Right lobe of liver (tissue), 6 donors: ENCODE data around the gene PHLDA2. TPM values are rescaled to one million over a fixed set of nuclear protein-coding genes. Genes with fewer than 3 reads are reported as not detected.

Source experiments
- ATAC-seq, 4 donors: fragments of 200-7000 bp; cut with Tn5 transposase; one replicate each; pipeline ENCODE4 v1.9.1; 2020; ENCODE audit warnings: mild to moderate bottlenecking in 4 of 4, moderate library complexity in 4 of 4
- DNase-seq, 3 donors: peaks; one replicate each; pipeline ENCODE4 v3.0.0-alpha.2; 2020
- H3K27ac ChIP-seq, 3 donors: fragments of 200-600 bp; one replicate each; pipeline ENCODE4 v1.8.0; 2022
- H3K27me3 ChIP-seq, 2 donors: fragments of 200-600 bp; one replicate each; pipeline ENCODE4 v1.8.0; 2022
- H3K36me3 ChIP-seq, 4 donors: fragments of 200-600 bp; sonication (generic) in 1 of 4; one replicate each; pipeline versions ENCODE4 v1.5.1 to v1.8.0; 2017 to 2022; ENCODE audit warnings: control low read depth in 1 of 4
- H3K4me1 ChIP-seq, 4 donors: fragments of 200-600 bp; sonication (generic) in 1 of 4; one replicate each; pipeline versions ENCODE4 v1.5.1 to v1.8.0; 2017 to 2022; ENCODE audit warnings: control low read depth in 1 of 4
- H3K4me3 ChIP-seq, 3 donors: fragments of 200-600 bp; one replicate each; pipeline ENCODE4 v1.8.0; 2022
- H3K9me3 ChIP-seq, 4 donors: fragments of 200-600 bp; sonication (generic) in 1 of 4; one replicate each; pipeline versions ENCODE4 v1.5.1 to v1.8.0; 2017 to 2022; ENCODE audit warnings: control low read depth in 1 of 4
- POLR2A ChIP-seq: fragments of 450-650 bp; IDR thresholded peaks from one replicate; pipeline ENCODE4 v1.6.1; 2017; ENCODE audit warnings: antibody characterized with exemption, mild to moderate bottlenecking
- WGBS: methylation state at CpG from one replicate; pipeline ENCODE4 v1.1.6; 2018; ENCODE audit warnings: low coverage, low lambda C conversion rate; ENCODE audit not compliant: insufficient coverage; ENCODE audit errors: missing lambda C conversion rate; 5-methylcytosine and 5-hydroxymethylcytosine counted together
- intact Hi-C, 2 donors: fragments of 100-400 bp; cut with DNase I; formaldehyde crosslinking; loops; one replicate each; pipeline versions ENCODE4 v1.11.2 to v1.14.1; 2022
- total RNA-seq, 6 experiments: library from RNA; depleted of rRNA in 2 of 6; stranded (reverse); fragments of >200 nt in 2 of 6; fragmentation: NEBNext Ultra II Directional in 3 of 6; extraction: Animal tissue kit (Norgen Biotek cat#: 25700) in 3 of 6; gene quantifications; one replicate each; pipeline versions ENCODE4 v1.1.0 to v1.2.4, GENCODE V29; 2016 to 2023
- TF ChIP-seq, protein P1 (sequence below), 4 donors: fragments of 200-600 bp in 3 of 4; fragments of 450-650 bp in 1 of 4; IDR thresholded peaks; one replicate each; pipeline versions ENCODE4 v1.5.1 to v1.8.0; 2016 to 2022; ENCODE audit warnings: antibody characterized with exemption in 4 of 4, mild to moderate bottlenecking in 2 of 4
- donor health status: DM: no; HTN: yes; CAD: no.
- donor health status: DM: no; HTN: no; CAD: no.
- donor health status: DM: no; HTN: no; CAD: no.
- donor health status: DM: no; HTN: yes; CAD: no.
- donor health status: DM: no; HTN: yes; CAD: no.

Gene PHLDA2
- total RNA-seq, 6 experiments from 2014 or later, result 0.51 to 12.7 (median 5.9) TPM; not detected in 1

DNA sequence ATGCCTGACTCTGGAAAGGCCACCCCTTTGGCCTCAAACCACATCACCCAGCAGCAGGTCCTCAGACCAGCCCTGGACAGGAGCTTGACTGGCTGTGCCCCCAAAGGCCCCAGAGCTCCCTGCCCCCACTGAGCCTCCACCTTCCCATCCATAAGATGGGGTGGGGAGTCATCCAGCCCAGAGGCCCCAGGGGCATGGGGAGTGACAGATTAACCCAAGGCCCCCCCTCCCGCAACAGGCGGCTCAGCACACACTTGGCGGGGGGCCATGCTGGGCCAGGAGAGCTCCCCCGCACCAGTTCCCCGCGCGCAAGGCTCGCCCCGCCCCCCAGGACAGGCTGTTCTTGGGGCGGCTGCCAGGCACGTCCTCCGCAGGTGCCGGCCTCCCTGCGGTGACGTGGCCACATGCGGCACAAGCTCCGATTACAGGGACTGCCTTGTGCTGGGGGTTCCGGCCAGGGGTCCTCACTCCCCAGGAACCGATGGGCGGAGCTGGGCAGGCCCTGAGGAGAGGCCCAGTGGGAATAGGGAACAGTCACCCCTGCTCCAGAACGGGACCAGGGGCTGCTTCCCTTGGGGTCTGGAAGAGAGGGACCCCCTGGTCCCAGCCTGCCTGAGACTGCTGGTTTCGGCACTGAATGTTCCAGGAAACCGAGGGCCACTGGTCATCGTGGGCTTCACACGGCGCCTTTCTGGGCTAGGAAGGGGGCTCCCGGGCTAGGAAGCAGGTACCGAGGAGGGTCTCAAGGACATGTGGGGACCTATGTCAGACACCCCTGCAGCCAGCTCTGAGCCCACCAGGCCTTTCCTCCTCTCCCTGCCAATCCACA is 38.5 kb downstream of the PHLDA2 start:
- WGBS, result 66% methylated on average over 5 of the region's 28 CpGs
- peaks cover 0 to 21% (median 9%) of the 10 kb centered on the region in 4 donors for H3K4me1 ChIP-seq
- DNase-seq (peak; percentile 65 to 82 (median 74)), ATAC-seq (peak in 3 of 4 donors; percentile 7 to 40 (median 9))
- intact Hi-C loops, result loop anchor here in 1 of 2 donors (5.0 kb wide), 1 partner anchor 458 kb away; no protein-coding TSS in a partner anchor
- no peak for TF ChIP-seq POLR2A
- TF ChIP-seq, protein P1, sequence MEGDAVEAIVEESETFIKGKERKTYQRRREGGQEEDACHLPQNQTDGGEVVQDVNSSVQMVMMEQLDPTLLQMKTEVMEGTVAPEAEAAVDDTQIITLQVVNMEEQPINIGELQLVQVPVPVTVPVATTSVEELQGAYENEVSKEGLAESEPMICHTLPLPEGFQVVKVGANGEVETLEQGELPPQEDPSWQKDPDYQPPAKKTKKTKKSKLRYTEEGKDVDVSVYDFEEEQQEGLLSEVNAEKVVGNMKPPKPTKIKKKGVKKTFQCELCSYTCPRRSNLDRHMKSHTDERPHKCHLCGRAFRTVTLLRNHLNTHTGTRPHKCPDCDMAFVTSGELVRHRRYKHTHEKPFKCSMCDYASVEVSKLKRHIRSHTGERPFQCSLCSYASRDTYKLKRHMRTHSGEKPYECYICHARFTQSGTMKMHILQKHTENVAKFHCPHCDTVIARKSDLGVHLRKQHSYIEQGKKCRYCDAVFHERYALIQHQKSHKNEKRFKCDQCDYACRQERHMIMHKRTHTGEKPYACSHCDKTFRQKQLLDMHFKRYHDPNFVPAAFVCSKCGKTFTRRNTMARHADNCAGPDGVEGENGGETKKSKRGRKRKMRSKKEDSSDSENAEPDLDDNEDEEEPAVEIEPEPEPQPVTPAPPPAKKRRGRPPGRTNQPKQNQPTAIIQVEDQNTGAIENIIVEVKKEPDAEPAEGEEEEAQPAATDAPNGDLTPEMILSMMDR (IDR thresholded peaks at IDR 0.05), result no peak
- H3K4me3 ChIP-seq, result no peak overlapping the region
- H3K36me3 ChIP-seq, result no peaks in the 10 kb centered on the region
- H3K27ac ChIP-seq, result peak overlapping the region in 1 of 3 donors; percentile 46
- no peaks in the 10 kb centered on the region for H3K27me3 ChIP-seq
- no peaks in the 10 kb centered on the region for H3K9me3 ChIP-seq

DNA sequence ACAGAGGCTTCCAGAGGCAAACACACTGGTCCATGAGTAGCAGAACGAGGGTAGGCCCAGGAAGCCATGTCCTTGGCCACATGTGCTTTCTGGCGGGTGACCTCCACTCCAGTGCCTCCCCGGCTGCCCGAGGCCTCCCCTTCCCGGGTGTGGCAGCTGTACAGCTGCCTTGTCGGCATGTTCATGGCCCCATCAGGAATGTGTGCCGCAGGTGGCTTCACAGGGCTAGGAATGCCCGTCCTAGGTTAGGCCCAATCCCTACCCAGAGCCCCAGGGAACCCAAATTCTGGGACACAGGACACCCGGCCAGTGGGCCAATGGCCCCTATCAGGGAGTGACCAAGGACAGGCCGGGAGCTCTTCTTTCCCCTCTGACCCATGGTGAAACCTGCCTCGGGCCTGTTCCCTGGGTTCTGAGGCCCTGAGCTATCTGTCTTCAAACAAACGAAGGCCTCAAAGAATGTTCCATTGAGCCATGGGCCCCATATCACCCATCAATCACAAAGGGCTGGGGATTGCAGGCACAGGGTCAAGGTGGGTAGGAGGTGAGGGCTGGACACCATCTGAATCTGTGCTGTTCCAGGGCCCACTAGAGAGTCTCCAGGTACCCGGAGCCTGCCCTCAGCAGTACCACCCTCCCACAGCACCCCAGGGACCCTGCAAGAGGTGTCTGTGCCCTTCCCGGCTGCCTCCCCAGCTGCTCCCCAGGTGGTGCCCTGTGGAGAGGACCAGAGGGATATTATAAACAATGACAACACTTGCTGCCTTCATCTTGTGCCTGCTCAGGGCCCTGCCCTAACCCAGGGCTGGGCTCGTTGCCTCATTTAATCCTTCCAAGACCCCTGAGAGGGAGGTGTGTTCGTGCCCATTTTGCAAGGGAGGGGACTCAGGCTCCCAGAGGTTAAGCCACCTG is 39.6 kb downstream of the PHLDA2 start:
- no peak for TF ChIP-seq POLR2A
- TF ChIP-seq, protein P1 (IDR thresholded peaks at IDR 0.05), result no peak
- peaks cover 0 to 21% (median 9%) of the 10 kb centered on the region in 4 donors for H3K4me1 ChIP-seq
- 100% methylated on average over 1 of the region's 16 CpGs for WGBS
- H3K27ac ChIP-seq, result no peak overlapping the region
- intact Hi-C loops, result loop anchor here (2.0 to 5.0 kb wide), 3 partner anchors 357 to 457 kb away; no protein-coding TSS in a partner anchor
- no peak for ATAC-seq
- no peak for DNase-seq
- no peaks in the 10 kb centered on the region for H3K9me3 ChIP-seq
- H3K4me3 ChIP-seq, result no peak overlapping the region
- no peaks in the 10 kb centered on the region for H3K36me3 ChIP-seq
- H3K27me3 ChIP-seq, result no peaks in the 10 kb centered on the region

DNA sequence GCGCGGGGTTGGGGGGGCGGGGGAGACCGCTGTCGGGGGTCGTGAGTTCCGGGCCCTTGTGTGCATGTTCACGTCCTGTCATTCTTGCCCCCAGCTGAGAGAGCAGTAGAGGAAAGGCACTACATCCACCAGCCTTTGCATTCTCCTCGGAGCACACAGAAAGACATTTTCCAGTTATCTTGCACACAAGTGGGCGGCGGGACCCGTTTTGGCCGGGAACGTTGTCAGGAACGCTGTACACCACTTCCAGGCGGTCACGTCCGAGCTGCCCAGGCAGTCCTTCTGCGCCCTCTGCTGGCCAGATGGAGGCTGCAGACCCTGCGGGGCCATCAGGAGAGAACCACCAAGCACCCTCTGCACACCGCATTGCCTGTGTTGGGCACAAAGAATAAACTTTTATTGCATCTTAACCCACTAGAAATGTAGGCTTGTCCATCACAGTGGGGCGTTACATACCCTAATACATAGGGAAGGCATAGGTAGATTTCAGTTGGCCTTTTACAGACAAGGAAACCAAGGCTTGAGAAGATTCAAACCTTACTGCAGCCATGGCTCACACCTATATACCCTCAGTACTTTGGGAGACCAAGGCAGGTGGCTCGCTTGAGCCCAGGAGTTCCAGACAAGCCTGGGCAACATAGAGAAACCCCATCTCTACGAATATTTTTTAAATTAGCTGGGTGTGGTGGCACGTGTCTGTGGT is 40.8 kb downstream of the PHLDA2 start:
- H3K9me3 ChIP-seq, result no peaks in the 10 kb centered on the region
- no peaks in the 10 kb centered on the region for H3K27me3 ChIP-seq
- no peak overlapping the region for H3K4me3 ChIP-seq
- peaks cover 0 to 24% (median 9%) of the 10 kb centered on the region in 4 donors for H3K4me1 ChIP-seq
- H3K27ac ChIP-seq, result no peak overlapping the region
- DNase-seq, result peak; percentile 91
- no peaks in the 10 kb centered on the region for H3K36me3 ChIP-seq
- ATAC-seq, result peak; percentile 59 to 68 (median 64)
- 28% methylated on average over 16 of the region's 25 CpGs for WGBS
- intact Hi-C loops, result loop anchor here (2.0 to 5.0 kb wide), 2 partner anchors 356 kb away; no protein-coding TSS in a partner anchor
- no peak for TF ChIP-seq POLR2A
- TF ChIP-seq, protein P1 (IDR thresholded peaks at IDR 0.05), result peak; percentile 93 to 99 (median 97)
